ENCODE measurements around the gene JAM2.
"Not testable (repeated sequence)": the region's sequence is repeated elsewhere in the genome, so short reads cannot be mapped to it uniquely, and the experiment has no call there.

Gene JAM2, protein sequence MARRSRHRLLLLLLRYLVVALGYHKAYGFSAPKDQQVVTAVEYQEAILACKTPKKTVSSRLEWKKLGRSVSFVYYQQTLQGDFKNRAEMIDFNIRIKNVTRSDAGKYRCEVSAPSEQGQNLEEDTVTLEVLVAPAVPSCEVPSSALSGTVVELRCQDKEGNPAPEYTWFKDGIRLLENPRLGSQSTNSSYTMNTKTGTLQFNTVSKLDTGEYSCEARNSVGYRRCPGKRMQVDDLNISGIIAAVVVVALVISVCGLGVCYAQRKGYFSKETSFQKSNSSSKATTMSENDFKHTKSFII

DNA sequence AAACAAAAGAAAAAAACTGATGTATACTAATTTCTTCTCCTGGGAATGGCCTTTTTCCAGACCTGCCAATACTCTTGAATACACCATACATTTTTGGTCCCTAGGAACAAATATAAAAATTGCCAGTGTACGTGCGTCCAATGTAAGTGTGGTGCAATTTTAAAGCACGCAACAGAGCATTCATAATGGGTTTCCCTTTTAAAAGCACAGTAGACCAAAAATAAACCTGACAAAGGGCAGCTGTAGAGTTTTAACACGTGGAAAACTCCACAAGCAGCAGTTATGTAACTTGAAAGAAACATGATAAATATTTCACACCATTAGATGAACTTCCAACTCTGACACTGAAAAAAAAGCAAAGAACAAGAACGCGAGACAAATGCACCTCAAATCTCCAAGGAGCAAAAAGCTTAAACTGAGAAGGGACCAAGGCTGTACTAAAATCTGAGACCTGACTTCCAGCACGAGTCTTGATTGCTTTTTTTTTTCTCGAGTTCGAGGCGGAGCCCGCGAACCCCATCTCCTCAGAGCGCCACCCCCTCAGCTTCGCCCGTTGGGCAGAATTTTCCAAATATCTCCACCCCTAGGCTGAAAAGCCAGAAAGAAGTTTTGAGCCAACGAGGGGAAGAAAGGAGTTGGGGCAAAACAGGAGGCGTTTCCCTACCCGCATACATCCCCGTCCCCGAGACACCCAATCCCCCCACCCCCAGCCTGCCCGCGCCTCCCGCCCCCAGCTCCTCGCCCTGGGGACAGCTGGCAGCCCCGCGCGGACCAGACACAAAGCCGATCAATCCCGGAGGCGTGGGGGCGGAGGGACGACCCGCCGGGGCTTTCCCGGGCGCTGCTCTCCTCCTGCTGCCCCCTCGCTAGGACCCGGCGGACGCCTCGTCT is at the start of gene JAM2:
TSS of gene JAM2 (plus strand) at position 599 of the 891 bp plus-strand sequence. CDS start 564 bp downstream, outside the sequence.
- DNase-seq (ENCODE audit: low spot score) = no peak

DNA sequence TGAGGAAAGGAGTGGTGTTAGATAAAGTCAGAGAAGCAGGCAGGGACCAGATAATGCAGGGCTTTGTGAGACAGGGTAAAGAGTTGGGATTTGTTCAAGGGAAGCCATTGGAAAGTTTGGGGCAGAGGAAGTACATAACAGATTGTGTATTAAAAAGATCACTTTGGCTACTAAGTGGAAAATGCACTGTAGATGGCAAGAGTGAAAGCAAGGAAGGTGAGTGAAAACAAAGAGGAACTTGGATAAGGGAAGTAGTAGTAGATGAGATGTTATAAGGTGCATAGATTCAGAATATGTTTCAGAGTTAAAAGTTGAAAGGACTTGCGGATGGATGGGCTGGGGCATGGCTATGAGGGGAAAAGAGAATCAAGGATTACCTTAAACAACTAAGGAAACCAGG is 49.2 kb upstream of the JAM2 start:
- no peak for DNase-seq (ENCODE audit: low spot score)

DNA sequence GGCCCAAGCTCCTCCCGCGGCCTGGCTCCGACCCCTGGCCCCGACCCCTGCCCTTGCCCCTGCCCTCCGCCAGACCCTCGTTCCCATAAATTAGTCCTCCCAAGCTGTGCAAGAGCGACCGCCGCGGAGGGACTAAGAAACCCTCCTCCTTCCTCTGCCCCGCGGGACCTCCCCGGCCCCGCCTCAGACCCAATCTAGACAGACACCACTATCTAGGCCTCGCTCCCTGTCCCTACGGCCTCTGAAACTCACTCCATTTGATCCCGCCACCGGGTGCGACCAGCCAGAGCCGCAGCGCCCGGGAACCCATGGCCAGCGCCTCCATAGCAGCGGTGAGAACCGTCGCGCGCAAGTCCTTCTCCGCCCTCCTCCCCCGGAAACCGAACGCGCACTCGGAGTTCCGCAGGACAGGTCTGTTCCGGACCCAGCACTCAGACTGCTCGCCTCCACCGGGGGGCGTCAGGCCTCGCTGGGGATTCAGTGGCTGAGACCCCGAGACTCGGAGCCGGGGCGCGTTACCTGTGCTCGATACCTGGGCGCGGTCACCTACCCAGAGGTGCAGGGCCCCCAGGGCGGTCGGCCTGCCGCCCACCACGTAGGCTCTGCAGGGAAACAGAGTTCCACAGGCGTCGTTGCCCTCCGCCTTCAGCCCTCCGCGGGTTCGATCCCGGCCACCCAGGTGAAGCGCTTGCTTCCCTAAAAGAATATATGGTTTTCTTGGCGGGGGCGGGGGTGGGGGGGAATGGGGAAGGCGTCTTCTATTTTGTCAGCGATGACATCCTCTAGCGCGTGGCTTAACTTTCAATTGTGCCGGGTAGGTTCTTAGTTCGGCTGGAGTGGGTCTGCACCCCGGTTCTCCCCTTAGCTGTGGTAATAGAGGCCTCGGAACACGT is 31.7 kb upstream of the JAM2 start, which contains the start of gene MRPL39:
TSS of gene MRPL39 (minus strand) at position 331 of the 893 bp plus-strand sequence. CDS start at position 325, 6 bp downstream.
- peak; percentile 90 for DNase-seq (ENCODE audit: low spot score)

DNA sequence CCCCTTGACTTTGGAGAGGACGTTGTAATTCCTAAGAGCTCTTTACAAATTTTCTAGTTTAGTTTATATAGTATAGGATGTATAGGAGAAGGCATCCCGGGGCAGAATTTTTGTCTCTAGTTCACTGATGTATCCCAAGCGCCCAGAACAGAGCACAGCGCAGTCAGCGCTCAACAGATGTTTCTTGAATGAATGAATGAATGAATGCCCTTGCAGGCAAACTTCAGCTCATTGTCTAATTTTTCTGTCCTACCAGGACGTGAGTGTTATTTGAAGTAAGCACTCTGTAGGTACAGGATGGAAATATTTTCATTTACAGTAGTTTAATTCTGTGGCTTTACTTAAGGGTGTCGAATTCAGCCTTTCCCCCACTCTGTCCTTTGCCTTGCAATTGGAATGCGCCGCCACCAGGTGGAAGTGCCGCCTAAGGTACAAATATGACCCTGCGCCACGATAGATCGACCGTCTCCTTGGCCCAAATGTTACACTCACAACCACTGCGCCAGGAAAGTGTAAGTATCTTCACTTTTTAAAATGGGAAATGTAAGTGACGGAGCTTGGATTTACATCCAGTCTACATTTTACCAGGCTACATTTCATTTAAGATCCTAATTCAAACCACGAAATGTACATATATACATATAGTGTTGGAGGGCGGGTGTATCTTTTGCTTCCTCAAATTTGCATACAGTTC is 30.9 kb upstream of the JAM2 start:
- DNase-seq (ENCODE audit: low spot score) = peak; percentile 83

DNA sequence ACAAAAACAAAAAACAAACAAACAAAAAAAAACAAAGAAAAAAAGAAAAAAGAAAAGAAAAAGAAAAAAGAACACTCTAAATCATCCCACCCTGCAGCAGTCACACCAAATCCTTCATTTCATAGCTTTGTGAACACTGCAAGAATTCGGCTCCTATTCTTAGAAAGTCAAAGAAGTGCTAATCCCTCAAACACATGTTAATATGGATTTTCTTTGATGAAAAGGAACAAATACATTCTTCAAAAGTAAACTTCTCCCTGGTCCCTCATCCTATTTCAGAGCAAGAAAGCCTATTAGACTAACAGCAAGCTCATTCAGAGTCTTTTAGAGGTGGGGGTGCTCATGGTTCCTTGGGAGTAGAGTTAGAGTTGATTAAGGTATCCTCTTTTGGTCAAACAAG is 24.6 kb upstream of the JAM2 start:
- no peak for DNase-seq (ENCODE audit: low spot score)

DNA sequence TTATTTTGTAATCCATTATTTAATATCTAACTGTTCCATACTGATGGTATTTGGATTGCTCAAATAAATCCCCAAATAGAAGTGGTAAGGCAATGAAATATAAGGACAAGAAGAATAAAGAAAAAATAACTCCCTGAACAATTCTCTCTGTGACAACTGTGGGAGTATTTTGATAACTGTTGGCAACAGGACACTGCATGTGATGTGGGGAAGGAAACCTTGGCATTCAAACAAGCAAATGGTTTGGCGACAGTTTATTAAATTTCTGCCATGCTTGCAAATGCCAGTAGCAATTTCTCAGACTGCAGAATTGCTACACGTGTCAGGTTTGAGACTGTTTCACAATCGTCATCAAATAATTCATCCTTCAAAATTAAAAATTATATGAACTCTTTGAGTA is 23.2 kb upstream of the JAM2 start:
- no peak for DNase-seq (ENCODE audit: low spot score)

DNA sequence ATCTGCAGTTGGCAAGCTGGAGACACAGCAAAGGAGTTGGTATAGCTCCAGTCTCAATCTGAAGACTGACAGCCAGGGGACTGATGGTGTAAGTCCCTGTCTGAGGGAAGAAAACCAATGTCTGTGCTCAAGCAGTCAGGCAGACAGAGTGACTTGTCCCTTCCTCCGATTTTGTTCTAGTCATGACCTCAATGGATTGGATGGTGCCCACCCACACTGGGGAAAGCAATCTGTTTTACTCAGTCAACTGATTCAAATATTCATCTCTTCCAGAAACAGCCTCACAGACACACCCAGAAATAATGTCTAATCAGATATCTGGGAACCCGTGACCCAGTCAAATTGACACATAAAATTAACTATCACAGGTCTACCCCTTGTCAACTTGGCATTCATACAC is 19.9 kb upstream of the JAM2 start:
- no peak for DNase-seq (ENCODE audit: low spot score)

DNA sequence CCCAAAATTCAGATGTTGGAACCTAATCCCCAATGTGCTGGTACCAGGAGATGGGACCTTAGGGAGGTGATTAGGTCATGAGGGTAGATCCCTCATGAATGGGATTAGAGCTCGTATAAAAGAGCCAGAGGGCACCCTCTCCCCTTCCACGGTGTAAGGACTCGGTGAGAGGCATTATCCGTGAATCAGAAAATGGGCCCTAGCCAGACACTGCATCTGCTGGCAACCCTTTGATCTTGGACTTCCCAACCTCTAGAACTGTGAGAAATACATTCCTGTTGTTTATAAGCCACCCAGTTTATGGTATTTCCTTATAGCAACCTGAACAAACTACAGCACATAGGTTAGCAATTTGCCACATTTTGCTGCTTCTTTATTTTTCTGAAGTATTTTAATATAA is 14.5 kb upstream of the JAM2 start:
- DNase-seq (ENCODE audit: low spot score) = no peak

DNA sequence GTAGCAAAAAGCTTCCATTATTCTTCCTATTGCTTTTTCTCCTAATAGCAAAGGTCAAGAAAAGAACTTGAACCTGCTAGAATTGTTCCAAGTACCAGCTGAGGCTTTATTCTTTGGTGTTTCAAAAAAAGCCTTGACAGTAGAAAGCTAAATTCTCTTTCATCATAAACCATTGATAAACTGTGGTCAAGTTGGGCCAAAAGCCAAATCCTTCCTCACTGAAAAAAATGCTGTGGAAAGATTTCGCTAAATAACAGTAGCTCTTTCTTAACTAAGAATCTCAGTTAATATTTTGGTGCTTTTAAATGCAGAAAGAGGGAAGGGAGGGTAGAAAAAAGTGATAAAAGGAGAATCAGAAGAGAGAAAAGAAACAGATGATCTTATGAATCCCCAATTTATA is 14.0 kb upstream of the JAM2 start:
- no peak for DNase-seq (ENCODE audit: low spot score)

DNA sequence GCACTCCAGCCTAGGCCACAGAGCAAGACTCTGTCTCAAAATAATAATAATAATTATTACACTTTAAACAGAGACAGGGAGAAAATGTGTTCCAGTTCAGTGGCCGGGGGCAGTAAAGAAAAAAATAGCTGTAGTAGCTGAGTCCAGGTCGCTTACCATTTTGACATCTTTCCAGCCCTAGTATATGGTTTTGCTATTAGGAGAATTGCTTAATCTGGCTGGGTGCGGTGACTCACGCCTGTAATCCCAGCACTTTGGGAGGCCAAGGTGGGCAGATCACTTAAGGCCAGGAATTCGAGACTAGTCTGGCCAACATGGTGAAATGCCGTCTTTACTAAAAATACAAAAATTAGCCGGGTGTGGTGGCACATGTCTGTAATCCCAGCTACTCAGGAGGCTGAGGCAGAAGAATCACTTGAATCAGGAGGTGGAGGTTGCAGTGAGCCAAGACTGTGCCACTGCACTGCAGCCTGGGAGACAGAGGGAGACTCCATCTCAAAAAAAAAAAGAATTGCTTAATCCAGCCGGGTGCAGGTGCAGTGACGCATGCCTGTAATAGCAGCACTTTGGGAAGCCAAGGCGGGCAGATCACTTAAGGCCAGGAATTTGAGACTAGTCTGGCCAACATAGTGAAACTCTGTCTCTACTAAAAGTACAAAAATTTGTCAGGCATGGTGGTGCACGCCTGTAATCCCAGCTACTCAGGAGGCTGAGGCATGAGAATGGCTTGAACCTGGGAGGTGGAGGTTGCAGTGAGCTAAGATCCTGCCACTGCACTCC is 13.1 kb upstream of the JAM2 start:
- DNase-seq (ENCODE audit: low spot score) = not testable (repeated sequence)

DNA sequence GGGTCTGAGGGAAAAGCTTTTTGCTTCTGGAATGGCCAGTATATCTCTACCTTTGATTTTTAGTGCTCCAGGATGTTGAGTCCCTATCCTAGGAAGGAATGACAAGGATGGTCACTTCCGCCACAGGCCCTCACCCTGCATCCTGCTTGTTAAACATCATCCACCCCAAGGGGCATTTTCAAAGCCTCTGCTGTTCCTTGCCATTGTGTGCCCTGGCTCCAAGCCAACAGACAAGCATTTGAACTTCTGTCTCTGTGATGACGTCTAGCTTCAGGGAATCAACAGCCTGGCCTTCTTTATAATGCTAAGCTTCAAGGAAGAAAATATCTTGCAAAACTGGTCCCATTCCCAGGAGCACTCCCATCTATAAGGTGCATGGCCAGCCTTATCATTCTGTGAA is 12.3 kb upstream of the JAM2 start:
- no peak for DNase-seq (ENCODE audit: low spot score)

DNA sequence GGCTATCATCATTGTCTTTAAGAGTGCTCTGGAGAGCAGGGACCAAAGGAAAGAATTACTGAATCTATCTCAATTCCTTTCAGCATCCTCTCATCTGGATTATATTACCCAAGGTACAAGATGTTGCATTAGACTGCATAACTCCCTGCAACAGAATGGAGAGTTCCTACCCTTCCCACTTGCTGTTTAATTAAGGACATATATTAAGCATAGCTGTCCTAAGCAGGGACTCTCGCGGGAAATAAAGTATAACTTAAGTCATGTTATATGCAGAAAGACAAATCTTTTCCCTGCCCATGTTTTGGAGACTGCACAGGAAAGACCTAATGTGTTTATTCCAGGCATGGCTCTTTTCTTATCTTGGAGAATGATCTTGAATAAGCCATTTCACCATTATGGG is 6.8 kb upstream of the JAM2 start:
- no peak for DNase-seq (ENCODE audit: low spot score)

DNA sequence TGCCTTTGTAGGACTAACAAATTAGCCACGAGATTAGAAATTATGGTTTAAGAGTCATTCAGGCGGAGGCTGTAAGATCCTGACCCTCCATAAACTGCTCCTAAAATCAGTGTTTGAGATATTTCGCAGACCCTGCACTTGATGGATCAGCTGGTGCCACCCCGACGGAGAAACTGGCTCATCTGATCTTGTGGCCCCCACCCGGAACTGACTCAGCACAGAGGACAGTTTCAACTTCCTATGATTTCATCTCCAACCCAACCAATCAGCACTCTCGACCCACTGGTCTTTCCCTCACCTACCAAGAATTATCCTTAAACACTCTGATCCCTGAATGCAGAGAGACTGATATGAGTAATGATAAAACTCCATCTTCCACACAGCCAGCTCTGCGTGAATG is 3.7 kb upstream of the JAM2 start:
- no peak for DNase-seq (ENCODE audit: low spot score)

DNA sequence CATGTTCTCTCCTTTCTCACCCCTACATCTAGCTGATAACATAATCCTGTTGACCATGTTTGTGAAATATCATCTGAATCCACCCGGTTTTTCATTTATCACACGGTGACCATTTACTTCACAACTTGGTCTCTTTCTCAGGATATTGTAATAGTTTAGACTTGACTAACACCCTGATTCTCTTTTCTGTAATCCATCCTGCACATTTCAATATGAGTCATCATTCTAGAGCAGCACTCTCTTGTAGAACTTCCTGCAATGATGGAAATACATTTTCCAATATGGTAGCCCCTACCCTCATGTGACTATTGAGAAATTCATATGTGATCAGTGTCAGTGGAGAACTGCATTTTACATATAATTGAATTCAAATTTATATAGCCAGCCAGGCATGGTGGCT is 2.3 kb upstream of the JAM2 start:
- peak; percentile 26 for DNase-seq (ENCODE audit: low spot score)

DNA sequence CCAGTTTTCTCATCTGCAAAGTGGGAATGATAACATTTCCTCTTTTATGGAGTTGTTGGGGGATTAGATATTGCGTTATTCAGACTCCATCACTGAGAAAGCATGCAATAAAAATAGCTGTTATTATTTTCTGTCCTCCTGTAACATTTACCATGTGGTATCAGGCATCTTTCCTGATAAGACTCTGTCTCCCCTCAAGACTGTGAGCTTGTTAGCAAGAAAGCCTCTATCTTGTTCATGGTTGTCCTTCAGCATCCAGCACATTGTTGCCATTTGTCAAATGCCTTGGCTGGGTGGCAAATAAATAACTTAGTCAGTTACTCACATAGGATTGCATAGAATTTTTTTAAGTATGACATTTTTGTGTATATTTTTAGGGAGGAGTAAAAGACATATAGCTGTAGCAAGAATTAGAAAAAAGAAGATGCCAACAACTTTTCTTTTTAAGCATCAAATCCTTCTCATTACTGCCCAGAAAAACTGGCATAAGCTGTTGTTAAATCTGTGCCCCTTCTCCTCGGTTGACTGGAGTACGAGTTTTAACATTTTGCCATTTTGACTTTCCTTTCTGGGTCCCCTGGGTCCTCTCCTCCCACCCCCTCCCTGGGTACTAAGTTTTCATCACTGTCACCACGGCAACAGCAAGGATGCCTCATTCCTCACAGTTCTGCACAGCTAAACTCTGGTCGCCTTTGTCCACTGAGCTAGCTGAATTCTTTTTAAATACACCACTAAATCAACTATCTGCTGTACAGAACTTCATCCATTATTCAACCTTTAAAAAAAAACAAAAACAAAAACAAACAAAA is 1.0 kb upstream of the JAM2 start:
- DNase-seq (ENCODE audit: low spot score) = no peak

DNA sequence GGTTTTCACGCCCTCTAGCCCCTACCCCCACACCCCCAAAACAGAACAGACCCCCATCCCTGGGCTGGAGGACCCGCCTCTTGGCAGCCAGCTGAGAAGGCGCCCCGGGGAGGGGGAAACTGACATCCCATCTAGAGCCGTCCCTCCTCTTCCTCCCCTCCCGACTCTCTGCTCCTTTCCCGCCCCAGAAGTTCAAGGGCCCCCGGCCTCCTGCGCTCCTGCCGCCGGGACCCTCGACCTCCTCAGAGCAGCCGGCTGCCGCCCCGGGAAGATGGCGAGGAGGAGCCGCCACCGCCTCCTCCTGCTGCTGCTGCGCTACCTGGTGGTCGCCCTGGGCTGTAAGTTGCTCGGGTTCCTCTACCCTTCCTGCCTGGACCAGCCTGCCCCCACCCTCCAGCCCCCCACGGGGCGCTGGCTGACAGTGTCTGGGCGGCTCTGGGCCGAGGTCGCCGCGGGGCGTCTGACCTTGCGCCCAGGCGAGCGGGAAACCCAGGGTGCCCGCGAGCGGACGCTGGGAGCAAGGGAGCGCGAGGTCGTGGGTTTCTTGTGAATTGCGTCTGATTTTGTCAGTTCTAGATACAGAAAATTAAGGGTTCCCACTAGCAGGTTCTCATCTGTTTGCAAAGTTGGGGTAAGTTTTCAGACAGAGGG is 618 bp downstream of the JAM2 start:
- peak; percentile 11 for DNase-seq (ENCODE audit: low spot score)

DNA sequence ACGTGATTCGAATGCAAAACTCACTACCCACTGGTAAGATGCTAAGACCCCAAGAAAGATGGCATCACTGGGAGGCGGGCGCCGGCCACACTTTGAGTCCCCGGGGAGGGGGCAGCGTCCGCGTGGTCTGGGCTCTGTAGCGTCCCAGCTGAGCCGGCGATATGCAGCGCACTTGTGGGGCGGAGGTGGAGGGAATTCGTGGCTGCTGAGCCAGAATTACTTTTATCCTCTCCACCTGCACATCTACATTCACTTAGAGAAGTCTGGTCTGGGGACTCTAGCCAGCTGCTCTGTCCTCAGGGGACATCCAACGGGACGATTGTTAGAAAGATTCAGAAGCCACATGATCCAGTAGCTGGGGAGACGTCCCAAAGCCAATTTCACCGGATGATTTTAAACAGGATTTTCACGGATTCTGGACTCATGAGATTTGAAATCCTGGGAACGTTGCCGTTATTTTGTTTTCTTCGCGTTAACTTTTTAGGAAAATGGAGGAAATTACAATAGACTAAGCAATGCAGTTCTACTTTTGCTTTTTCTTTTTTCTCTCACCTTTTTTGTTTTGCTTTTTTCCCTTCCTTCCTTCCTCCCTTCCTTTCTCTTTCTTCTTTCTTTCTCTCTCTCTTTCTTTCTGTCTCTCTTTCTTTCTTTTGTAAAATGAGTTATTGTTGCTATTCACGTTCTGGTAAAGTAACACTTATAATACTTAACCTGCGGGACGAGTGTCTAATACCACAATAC is 1.3 kb downstream of the JAM2 start:
- DNase-seq (ENCODE audit: low spot score) = no peak

DNA sequence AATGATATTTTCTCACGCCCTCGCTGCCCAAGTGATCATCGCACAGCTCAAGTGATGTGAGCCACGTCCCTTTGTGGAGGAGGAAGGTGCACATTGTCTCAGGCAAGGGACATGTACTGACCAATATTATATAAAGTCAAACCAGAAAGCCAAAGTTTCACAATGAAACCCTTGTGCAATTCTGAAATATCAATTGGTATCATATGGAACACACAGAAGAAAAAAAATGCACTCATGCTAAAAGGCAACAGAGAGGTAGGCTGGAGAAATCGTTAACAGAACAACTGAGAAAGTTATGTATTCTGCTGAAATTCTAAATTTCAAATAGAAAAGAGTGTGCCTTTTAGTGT is 1.9 kb downstream of the JAM2 start:
- DNase-seq (ENCODE audit: low spot score) = no peak

DNA sequence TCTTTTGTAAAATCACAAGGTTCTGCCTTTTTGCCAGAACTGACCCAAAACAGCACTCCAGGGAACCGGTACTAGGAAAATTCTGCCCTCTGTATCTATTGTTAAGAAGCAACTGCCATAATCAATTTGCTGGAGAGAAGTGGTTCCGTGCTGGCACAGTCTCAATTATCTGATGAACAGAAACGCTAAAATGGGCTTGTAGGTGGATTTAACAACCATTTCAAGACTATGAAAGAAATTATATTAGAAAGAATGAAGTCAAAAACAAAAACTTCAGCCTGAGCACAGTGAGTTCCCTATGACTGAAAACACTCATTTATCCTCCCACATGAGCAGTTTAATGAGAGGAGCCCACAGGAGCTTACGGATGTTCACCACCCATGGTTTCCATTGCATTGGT is 4.4 kb downstream of the JAM2 start:
- no peak for DNase-seq (ENCODE audit: low spot score)

Data from kidney tubule cell (primary cell).